Neural crest cell (in vitro differentiated cells): ENCODE data around the gene FOXN4. TPM values are rescaled to one million over a fixed set of nuclear protein-coding genes. Genes with fewer than 3 reads are reported as not detected.

Experiments used
- DNase-seq: peaks from one replicate; pipeline ENCODE4 v3.0.0; 2021; ENCODE audit warnings: low read depth, mixed read lengths, low spot score
- H3K27ac Mint-ChIP-seq: one replicate; pipeline ENCODE4 v1.8.0; 2021; ENCODE audit warnings: mild to moderate bottlenecking, mixed read lengths; ENCODE audit not compliant: unreplicated experiment
- H3K27me3 Mint-ChIP-seq: 2 replicates; pipeline ENCODE4 v1.8.0; 2021; ENCODE audit warnings: low read depth, mild to moderate bottlenecking, mixed read lengths
- H3K36me3 Mint-ChIP-seq: 2 replicates; pipeline ENCODE4 v1.8.0; 2021; ENCODE audit warnings: low read depth, mild to moderate bottlenecking, mixed read lengths
- H3K4me1 Mint-ChIP-seq: 2 replicates; pipeline ENCODE4 v1.8.0; 2021; ENCODE audit warnings: mixed read lengths
- H3K4me3 Mint-ChIP-seq: one replicate; pipeline ENCODE4 v1.8.0; 2021; ENCODE audit warnings: mild to moderate bottlenecking, mixed read lengths
- H3K9me3 Mint-ChIP-seq: 2 replicates; pipeline ENCODE4 v1.8.0; 2021; ENCODE audit warnings: mixed read lengths
- CTCF ChIP-seq: fragments of 200-600 bp; sonication (generic); conservative IDR thresholded peaks from 2 replicates; pipeline ENCODE4 v1.5.0; 2021; ENCODE audit warnings: antibody characterized with exemption, mild to moderate bottlenecking
- total RNA-seq: library from RNA; stranded (reverse); gene quantifications from 2 replicates; pipeline ENCODE4 v1.2.1, GENCODE V29; 2021

Gene FOXN4
- total RNA-seq, 1 donor from 2014 or later = 1.7 TPM

GRCh38 chr12:109269428-109269827 is 39.7 kb downstream of the FOXN4 start:
- peaks cover 11% of the 10 kb centered on the region for H3K27me3 Mint-ChIP-seq
- no peaks in the 10 kb centered on the region for H3K4me1 Mint-ChIP-seq
- H3K27ac Mint-ChIP-seq = no peak overlapping the region
- H3K9me3 Mint-ChIP-seq = no peaks in the 10 kb centered on the region
- H3K36me3 Mint-ChIP-seq = peaks cover 3% of the 10 kb centered on the region
- no peak for TF ChIP-seq CTCF
- H3K4me3 Mint-ChIP-seq = no peak overlapping the region
- no peak for DNase-seq

GRCh38 chr12:109268896-109269295 is 40.2 kb downstream of the FOXN4 start:
- Mint-ChIP-seq H3K4me3 (no peak overlapping the region), H3K27ac (no peak overlapping the region), H3K27me3 (peaks cover 11% of the 10 kb centered on the region), H3K9me3 (no peaks in the 10 kb centered on the region), H3K36me3 (peaks cover 3% of the 10 kb centered on the region), H3K4me1 (no peaks in the 10 kb centered on the region)
- no peak for DNase-seq
- no peak for TF ChIP-seq CTCF

- Mint-ChIP-seq H3K4me3 (no peak overlapping the region), H3K36me3 (peaks cover 5% of the 10 kb centered on the region), H3K27me3 (peaks cover 3% of the 10 kb centered on the region), H3K27ac (no peak overlapping the region), H3K9me3 (no peaks in the 10 kb centered on the region), H3K4me1 (no peaks in the 10 kb centered on the region)
- TF ChIP-seq CTCF = no peak
- DNase-seq = no peak
Observed at GRCh38 chr12:109267361-109267760, 41.7 kb downstream of the FOXN4 start.

- DNase-seq = no peak
- Mint-ChIP-seq H3K4me1 (no peaks in the 10 kb centered on the region), H3K27me3 (peaks cover 3% of the 10 kb centered on the region), H3K27ac (no peak overlapping the region), H3K36me3 (peaks cover 6% of the 10 kb centered on the region), H3K9me3 (no peaks in the 10 kb centered on the region), H3K4me3 (no peak overlapping the region)
- no peak for TF ChIP-seq CTCF
Observed at GRCh38 chr12:109266106-109266879, 42.8 kb downstream of the FOXN4 start.

- Mint-ChIP-seq H3K27ac (no peak overlapping the region), H3K4me1 (no peaks in the 10 kb centered on the region), H3K4me3 (no peak overlapping the region), H3K27me3 (no peaks in the 10 kb centered on the region), H3K9me3 (no peaks in the 10 kb centered on the region), H3K36me3 (peaks cover 4% of the 10 kb centered on the region)
- no peak for TF ChIP-seq CTCF
- DNase-seq = no peak
Observed at GRCh38 chr12:109264943-109265650, 44.0 kb downstream of the FOXN4 start.
